GDM1 (cell line): ENCODE results near the gene NAP1L4.
A peak's percentile ranks its signal among the peaks of the same experiment; 100 is the strongest.

Experiments
- DNase-seq: peaks from one replicate; lab custom pipeline; 2025; lab: John Stamatoyannopoulos, UW

Gene NAP1L4

GRCh38 chr11:2992234-2992996, at the start of gene NAP1L4:
Gene NAP1L4, minus strand, starts transcription at chr11:2992329. Its CDS starts 13,109 bp downstream, at chr11:2979220.
- peak; percentile 95 for DNase-seq

GRCh38 chr11:3040881-3041280, 48.8 kb upstream of the NAP1L4 start:
- DNase-seq: no peak

GRCh38 chr11:3037945-3038271, 45.8 kb upstream of the NAP1L4 start:
- no peak for DNase-seq

- no peak for DNase-seq
Observed at GRCh38 chr11:3037040-3037944, 45.2 kb upstream of the NAP1L4 start.

GRCh38 chr11:3036419-3036818, 44.3 kb upstream of the NAP1L4 start:
- no peak for DNase-seq

GRCh38 chr11:3035333-3035732, 43.2 kb upstream of the NAP1L4 start:
- no peak for DNase-seq

GRCh38 chr11:3030289-3031070, 38.4 kb upstream of the NAP1L4 start:
- no peak for DNase-seq

- no peak for DNase-seq
Observed at GRCh38 chr11:3028813-3029212, 36.7 kb upstream of the NAP1L4 start.

- DNase-seq: no peak
Observed at GRCh38 chr11:3026803-3027202, 34.7 kb upstream of the NAP1L4 start.

- no peak for DNase-seq
Observed at GRCh38 chr11:3022982-3023381, 30.9 kb upstream of the NAP1L4 start.

GRCh38 chr11:3022300-3022967, 30.3 kb upstream of the NAP1L4 start:
- no peak for DNase-seq

GRCh38 chr11:3021125-3021524, 29.0 kb upstream of the NAP1L4 start:
- DNase-seq: peak; percentile 14

GRCh38 chr11:3020011-3020410, 27.9 kb upstream of the NAP1L4 start:
- no peak for DNase-seq

- DNase-seq: no peak
Observed at GRCh38 chr11:3018596-3018995, 26.5 kb upstream of the NAP1L4 start.

- no peak for DNase-seq
Observed at GRCh38 chr11:3016861-3017260, 24.7 kb upstream of the NAP1L4 start.

GRCh38 chr11:3015796-3016195, 23.7 kb upstream of the NAP1L4 start:
- no peak for DNase-seq

GRCh38 chr11:3014943-3015342, 22.8 kb upstream of the NAP1L4 start:
- no peak for DNase-seq

- DNase-seq: no peak
Observed at GRCh38 chr11:3014057-3014938, 22.2 kb upstream of the NAP1L4 start.

- no peak for DNase-seq
Observed at GRCh38 chr11:3011891-3012885, 20.1 kb upstream of the NAP1L4 start.
